HG03175 (cell line): ENCODE measurements around the gene CHSY1.
"Not testable (repeated sequence)": the region's sequence is repeated elsewhere in the genome, so short reads cannot be mapped to it uniquely, and the experiment has no call there.

Source experiments
- ATAC-seq: cut with Tn5 transposase; IDR thresholded peaks from one replicate; pipeline ENCODE4 v1.9.1; 2021; ENCODE audit warnings: mild to moderate bottlenecking, moderate library complexity; ENCODE audit not compliant: unreplicated experiment

CHSY1 gene, protein sequence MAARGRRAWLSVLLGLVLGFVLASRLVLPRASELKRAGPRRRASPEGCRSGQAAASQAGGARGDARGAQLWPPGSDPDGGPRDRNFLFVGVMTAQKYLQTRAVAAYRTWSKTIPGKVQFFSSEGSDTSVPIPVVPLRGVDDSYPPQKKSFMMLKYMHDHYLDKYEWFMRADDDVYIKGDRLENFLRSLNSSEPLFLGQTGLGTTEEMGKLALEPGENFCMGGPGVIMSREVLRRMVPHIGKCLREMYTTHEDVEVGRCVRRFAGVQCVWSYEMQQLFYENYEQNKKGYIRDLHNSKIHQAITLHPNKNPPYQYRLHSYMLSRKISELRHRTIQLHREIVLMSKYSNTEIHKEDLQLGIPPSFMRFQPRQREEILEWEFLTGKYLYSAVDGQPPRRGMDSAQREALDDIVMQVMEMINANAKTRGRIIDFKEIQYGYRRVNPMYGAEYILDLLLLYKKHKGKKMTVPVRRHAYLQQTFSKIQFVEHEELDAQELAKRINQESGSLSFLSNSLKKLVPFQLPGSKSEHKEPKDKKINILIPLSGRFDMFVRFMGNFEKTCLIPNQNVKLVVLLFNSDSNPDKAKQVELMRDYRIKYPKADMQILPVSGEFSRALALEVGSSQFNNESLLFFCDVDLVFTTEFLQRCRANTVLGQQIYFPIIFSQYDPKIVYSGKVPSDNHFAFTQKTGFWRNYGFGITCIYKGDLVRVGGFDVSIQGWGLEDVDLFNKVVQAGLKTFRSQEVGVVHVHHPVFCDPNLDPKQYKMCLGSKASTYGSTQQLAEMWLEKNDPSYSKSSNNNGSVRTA

DNA sequence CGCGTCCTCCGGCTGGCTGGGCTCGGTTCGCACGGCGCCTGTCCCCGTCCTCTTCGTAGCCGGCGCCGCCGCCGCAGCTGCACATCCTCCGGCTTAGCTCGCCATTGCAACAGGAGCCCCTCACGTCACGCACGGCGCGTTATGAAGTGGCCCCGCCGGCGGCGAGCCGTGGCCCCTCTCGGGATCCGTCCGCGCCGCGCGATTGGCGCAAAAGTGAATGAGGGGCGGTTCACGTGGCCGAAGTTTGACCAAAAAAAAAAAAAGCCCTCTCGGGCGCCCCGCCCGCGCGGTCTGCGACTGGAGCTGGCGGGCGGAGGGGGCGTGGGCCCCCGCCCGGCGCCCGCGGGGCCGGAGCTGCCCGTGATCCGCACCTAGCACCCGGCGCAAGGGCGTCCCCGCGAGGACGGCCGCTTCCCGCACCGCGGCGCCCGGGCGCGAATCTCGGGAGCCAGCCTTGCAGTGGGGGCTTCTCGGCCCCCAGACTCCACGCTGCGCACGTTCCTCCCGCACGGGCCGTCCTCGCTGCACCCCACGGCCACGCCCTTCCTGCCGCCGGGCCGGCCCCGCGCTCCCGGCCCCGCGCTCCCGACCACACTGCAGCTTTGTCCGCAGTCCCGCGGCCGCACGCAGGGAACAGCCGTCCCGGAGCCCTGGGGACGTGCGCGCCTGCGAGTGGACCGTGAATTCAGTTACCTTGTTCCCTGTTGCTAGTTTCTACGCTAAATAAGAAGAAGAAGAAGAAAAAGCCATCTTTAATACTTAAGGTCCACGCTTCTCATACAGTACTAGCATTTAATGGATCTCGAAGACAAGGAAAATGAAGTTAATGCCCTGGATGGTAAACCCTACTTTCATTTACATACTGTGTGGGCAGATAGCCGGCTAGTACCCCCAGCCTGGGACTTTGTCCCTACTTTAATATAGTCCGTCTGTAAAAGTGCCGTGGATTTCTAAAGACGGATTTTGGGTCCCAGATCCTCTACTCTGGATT, at the start of gene CHSY1:
CHSY1 (minus strand) TSS at position 219 of the 991 bp plus-strand sequence. CDS start 592 bp downstream, outside the sequence.
- ATAC-seq = peak; percentile 72

DNA sequence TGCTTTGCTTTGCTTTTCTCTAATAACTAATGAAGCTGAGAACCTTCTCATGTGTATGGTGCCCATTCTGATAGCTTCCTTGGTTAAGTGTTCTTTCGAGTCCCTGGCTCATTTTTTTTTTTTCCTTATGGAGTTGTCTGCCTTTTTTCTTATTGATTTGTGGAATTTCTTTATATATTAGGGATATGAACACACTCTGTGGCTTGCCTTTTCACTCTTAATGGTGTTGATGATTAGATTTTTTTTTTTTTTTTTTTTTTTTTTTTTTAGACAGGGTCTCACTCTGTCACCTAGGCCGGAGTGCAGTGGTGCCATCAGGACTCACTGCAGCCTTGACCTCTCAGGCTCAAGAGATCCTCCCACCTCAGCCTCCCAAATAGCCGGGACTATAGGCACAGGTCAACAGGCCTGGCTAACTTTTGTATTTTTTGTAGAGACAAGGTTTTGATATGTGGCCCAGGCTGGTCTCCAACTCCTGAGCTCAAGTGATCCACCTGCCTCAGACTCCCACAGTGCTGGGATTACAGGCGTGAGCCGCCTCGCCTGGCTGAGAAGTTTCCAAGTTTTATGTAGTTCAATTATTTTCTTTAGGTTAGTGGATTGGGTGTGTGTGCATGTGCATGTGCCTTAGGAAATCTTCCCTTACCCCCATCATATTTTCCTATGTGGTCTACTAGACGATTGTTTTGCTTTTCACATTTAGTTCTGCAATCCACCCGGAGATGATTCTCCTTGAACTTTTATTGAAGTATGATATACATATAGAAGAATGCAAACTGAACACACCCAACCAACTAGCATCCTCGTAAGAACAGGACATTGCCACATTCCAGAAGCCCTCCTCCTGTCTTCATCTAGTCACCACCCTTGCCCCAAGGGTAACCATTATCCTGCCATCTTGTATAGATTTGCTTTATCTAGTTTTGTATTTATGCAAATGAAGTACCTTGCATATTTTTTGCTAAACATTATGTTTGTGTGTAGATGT, 44.9 kb upstream of the CHSY1 start:
- no peak for ATAC-seq

DNA sequence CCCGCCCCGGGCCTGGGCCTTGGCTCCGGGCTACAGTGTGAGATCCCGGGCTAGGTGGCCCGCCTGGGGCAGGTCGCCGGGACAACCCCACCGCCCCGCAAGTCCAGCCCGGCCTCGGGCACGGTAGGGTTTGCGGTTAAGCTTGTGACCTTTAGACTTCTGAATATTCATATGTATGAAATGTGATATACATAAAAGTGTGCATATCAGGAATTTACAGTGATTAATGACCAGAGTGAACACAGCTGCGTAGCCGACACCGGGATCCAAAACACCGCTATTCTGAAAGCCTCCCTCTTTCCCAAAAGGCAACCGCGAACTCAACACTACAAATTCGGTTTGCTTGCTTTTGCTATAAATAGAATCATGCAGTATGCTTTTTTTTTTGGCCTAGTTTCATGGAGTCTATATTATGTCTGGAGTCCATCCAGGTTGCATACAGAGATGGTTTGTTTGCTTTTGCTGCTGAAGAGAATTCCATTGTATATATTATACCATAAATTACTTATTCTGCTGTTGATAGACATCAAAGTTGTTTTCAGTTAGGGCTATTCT, 43.8 kb upstream of the CHSY1 start:
- no peak for ATAC-seq

DNA sequence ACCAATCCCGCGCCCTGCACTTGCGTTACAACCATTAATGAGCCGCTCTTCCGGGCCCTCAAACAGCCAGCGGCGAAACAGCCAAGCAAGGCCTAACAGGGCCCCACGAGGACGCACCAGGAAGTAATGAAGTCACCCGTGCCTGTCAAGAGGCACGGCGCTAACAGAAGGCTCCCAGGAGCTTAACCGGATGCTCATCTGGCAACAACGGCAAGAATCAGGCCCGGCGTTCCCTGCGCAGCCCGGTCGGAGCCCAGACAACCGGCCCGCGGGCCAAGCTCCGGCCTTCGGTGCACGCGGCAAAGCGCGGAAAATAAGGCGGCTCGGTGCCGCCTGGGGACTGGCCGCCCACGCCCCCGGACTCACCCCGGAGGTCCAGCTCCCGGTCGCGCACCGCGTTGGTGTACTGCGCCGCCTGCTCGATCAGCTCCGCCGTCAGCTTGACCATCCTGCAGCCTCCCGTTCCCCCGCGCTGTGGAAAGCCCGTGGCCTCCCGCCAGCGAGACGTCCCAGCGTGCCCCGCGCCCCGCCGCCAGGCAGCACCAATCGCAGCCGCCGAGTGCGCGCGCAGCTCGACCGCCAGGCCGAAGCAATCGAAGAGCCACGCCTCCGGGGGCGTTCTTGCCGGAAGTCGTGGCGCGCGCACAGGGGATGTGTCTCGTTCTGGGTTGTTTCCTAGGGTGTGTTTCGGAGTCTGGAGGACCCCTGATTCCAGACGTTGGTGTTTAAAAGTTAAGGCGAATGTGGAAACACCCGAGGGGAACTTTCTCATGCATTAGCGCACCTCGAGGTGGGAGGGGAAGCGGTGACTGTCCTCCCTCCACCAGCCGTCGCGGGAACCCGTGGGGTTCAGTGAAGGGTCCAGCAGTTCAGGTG, 43.1 kb upstream of the CHSY1 start, which contains the start of gene SNRPA1:
SNRPA1 (minus strand) TSS at position 518 of the 876 bp plus-strand sequence; CDS start at position 448, 70 bp downstream.
- ATAC-seq = peak; percentile 74

DNA sequence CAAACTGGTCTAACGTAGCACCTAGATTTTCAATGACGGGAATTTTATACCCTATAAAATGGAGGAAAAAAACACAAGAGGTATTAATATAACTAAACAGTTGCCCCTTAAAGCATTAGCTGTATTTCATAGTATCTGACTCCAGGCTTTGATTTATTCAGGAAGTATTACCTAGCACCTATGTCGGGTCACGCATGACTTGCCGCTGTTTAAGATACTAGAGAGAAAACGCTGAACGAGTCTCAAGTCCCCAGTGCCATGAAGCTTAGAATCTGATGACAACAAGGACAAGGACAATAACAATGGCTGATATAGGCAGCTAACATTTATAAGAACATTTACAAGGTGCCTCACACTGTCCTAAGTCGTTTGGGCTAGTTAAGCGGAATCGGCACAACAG, 41.3 kb upstream of the CHSY1 start:
- peak; percentile 19 for ATAC-seq

DNA sequence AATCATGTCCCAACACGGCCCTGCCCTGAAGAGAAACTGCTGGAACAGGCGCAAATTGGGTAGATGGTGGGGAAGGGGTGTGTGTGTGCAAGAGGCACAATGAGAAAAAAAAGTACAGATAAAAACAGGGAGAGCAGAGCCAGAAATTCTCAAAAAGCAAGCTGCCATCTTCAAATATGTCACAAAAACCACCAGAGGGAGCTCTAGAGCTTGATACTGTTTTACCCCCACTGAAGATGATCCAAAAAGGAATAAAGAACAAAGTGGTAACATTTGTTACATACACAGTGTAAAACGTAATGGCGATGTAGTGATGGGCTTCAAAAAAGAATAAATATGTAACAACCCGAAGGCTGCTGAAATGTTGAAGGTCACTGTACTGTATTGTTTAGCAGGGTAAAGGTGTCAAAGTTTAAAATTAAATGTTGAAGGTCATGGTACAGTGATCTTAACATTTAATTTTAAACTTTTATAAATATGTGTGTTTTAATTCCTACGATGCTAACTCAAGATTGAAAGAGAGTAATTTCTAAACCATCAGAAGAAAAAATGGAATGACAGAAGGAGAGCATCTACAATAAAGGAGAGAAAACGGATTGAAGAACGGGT, 37.2 kb upstream of the CHSY1 start:
- ATAC-seq = no peak

DNA sequence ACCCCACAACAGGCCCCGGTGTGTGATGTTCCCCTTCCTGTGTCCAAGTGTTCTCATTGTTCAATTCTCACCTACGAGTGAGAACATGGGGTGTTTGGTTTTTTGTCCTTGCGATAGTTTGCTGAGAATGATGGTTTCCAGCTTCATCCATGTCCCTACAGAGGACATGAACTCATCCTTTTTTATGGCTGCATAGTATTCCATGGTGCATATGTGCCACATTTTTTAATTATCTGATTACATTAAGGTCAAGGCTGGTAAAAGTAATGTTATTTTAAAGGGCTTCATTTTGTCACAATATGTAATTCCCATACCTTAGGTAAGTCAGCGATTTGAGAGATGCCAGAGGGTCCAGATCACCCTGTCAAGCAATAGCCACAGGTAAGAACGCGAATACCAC, 35.5 kb upstream of the CHSY1 start:
- ATAC-seq = not testable (repeated sequence)

DNA sequence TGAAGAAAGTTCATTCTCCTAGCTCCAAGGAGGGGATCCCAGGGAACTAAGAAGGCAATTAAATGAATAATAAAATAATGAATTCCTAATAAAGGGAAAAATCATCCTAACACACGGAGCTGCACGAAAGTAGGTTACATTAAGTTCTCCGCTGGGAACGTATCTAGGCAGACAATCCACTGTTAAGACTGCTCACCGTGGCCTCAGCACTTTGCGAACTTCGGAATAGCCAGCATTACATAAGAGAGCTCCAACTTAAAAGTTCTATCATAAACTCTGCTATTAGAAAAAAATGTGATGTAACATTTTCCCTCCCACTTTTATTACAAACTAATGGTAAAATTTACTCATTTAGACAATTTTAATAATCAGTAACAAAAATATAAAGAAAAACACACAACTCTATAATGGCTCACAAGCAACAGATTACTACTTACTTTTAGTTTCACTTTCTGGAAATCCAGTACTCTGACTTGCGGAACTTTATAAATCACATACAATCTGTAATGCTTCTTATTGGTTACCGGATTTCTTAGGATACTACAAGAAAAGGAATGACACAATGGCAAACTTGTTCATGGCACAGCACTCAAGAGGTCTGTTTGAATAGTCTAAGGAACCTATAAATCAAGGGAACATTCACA, 34.7 kb upstream of the CHSY1 start:
- no peak for ATAC-seq

DNA sequence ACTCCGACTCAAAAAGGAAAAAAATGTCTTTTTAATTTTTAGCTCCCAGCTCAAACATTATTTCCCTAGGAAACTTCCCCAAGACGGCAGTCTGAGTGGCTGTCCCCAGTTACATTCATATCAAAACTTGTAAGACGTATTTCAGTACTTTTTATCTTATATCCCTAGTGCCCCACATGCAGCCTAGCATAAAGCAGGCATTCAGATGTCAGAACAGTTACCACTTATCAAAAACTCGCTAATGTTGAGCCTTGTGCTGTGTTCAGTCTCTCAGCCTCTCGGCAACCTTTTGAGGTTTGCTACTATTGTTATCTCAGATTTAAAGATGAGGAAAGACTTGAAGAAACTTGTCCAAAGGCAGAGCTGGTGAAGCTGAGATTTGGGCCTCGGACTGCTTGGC, 32.1 kb upstream of the CHSY1 start:
- ATAC-seq = no peak

DNA sequence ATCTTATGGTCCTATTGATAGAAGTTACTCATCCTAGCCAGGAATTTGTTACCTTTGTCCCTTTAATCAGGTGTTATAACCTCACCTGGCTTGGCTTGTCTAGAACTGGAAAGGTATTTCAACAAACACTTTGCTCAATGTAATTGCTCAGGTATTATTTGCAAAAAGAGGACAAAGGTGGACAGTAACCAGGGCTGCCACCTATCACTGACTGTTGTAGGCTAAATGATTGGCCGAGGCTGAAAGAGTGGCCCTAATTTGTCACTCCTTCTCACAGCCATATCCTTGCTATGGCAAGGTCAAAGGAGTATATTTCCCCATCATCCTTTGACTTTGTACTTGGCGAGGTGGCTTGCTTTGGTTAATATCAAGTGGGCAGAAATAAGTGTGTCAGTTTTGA, 28.2 kb upstream of the CHSY1 start:
- ATAC-seq = no peak

DNA sequence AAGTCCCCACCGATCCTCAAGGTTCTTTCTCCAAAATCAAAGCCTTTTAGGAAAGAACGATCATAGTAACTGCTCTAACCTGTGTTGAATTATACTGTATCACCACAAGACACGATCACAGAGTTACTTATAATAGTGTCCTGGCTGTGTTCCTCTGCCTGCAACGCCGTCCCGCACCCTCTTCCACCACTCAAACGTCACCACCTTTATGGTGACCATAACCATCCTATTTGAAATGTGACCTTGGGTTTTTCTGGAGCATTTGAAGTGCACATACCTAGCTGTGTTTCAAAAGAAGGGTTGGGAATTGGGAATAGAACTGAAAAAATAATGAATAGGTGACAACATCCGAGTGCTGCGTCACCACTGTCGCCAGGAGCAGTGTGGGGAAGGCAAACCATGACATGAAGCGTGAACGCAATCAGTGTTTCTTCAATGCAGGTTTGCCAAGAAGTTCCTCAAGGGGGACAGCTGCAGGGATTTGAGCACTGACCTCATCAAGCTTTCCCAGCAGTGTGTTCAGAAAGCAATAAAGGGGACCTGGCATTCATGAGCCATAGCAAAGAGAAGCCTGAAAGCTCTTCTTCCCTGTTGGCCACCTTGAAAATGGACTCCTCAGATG, 26.2 kb upstream of the CHSY1 start:
- ATAC-seq = no peak

DNA sequence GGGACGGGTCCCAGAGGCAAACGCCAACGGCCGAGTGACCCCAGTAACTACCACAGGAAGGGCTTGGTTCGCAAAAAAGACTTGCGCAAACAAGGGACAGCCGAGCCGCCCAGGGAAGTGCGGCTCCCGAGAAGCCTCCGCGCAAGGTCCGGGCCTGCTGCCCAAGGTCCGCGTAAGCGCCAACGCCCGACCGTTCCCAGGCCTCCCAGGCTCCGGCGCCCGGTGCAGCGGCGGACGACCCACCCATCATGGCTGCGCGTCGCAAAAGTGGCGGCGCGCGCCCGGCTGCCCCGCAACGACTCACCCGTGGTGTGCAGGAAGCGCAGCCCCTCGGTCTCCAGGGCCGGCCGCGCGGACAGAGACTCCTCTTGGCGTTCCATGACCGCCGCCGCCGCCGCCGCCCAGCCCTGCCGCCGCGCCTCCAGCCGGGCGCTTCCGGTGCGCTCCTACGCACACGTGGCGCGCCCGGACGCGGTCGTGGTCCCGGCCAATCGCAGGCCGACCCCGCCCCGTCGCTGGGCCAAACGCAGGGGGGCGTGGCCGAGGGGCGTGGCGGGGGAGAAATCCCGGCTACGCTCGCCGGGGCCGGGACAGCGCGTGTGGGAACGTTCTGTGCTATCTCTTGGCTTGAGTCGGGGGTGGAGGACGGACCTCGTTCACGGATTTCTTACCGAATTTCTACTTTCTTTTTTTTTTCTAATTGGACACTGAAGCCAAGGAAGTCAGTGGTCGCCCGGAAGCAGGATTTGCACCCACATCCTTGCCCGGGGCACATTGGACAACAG, 25.4 kb upstream of the CHSY1 start, which contains the start of gene SELENOS:
SELENOS (minus strand) TSS at position 448 of the 785 bp plus-strand sequence; CDS start at position 380, 68 bp downstream.
- ATAC-seq = peak; percentile 93

DNA sequence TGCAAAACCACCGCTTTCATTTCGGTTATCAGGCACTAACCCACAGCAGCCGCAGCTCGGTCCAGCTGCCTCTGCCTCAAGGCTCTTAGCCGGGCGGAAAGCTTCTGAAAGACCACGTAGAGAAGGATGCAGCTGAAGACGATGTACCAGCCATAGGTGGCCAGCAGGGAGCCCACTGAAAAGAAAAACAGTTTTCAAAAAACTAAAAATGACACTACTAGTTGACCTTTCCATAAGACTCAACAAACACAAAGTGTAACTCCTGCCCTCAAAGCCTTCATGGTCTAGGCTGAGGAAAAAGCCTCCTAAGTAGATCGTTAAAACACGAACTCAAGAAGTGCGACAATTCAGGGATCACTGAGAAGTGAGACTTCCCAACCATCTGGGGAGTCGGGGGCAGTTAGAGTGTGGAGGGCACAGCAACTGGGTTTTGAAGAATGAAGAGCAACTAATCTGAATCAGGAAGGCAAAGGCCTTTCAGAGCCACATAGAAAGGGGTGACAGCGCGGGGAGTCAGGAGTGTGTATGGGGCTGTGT, 24.7 kb upstream of the CHSY1 start:
- peak; percentile 52 for ATAC-seq

DNA sequence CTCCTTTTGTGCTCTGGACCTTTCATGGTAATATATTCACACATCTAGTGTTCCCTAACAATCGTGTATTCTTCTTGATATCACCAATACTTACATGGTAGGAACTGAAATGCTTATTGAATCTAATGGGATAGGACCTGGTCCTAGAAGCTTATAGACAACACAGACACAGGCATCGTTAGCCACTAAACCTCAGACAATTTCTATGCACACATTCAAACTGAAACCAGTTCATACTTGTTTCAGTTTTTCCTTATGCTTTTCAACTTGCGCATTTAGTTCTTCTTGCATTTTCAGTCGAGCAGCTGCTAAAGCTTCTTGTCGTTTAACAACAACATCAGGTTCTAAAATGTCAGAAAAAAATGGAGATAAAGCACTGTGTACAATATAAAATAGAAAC, 23.2 kb upstream of the CHSY1 start:
- no peak for ATAC-seq

DNA sequence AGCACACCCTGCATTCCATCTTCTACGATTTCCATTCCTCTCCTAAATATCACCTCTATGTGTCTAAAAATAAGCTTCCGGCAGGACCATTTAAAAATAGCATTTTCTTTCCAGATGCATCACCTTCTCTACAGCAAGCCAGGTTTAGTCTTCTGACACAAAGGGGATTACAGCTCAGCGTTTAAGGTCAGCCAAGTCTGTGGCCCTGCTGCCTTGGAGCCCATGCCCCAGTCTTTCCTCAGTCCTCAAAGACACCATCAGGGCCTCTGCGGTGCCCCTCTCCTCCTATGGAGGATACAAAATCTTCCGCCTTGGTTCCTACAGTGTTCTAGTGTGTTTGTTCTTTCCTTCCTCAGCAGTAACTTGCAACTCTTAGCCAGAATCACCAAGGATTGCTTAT, 21.7 kb upstream of the CHSY1 start:
- no peak for ATAC-seq

DNA sequence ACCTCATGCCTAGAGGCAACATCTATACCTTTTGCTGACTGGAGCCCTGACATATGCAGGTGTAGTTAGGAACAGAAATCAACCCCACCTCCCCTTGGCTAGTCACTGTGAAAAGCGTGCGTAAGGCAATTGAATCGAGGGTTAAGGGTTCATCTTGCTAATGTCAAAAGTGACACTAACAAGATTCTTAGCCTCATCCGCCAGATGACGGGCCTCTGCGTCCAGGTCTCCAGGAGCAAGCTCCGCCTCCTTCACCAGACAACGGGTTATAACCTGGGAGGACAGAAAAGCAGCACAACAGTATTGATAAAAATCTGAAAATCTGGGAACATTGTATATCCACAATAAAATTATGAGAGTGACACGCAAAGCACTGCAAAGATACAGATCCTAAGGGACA, 20.7 kb upstream of the CHSY1 start:
- ATAC-seq = no peak
